GM06990 (cell line): ENCODE data around the gene EPHX1.
"Not testable (repeated sequence)": the region's sequence is repeated elsewhere in the genome, so short reads cannot be mapped to it uniquely, and the experiment has no call there.

ENCODE experiments used
- DNase-seq: peaks from one replicate; pipeline ENCODE4 v3.0.0-alpha.2; 2011; ENCODE audit not compliant: insufficient read length; ENCODE audit errors: extremely low read depth
- H3K27me3 ChIP-seq: replicated peaks from 2 replicates; pipeline ENCODE4 v1.6.0; 2011; ENCODE audit warnings: low read length; ENCODE audit not compliant: control insufficient read depth, insufficient read depth
- H3K36me3 ChIP-seq: 2 replicates; pipeline ENCODE4 v1.5.1; 2011; ENCODE audit warnings: low read length; ENCODE audit not compliant: control insufficient read depth, insufficient read depth
- H3K4me3 ChIP-seq: replicated peaks from 2 replicates; pipeline ENCODE4 v1.5.1; 2011; ENCODE audit warnings: low read depth, mild to moderate bottlenecking, control low read depth, low read length
- TF ChIP-seq, protein P1 (sequence below): IDR thresholded peaks from 2 replicates; pipeline ENCODE4 v1.5.1; 2011; ENCODE audit warnings: low read length, control low read depth, mild to moderate bottlenecking, inconsistent platforms; ENCODE audit not compliant: insufficient read depth, poor library complexity, severe bottlenecking

Gene EPHX1

DNA sequence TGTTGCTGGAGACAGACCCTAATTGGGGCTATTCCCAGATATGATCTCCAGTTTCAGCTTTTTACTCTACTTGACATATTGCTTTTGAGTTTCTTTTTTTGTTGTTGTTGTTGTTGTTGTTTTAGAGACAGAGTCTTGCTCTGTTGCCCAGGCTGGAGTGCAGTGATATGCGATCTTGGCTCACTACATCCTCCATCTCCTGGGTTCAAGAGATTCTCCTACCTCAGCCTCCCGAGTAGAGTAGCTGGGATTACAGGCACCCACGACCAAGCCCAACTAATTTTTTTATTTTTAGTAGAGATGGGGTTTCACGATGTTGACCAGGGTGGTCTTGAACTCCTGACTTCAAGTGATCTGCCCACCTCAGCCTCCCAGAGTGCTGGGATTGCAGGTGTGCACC lies 33.6 kb upstream of the EPHX1 start:
- Histone ChIP-seq H3K27me3 (no peaks in the 10 kb centered on the region), H3K4me3 (no peak overlapping the region), H3K36me3 (peaks cover 2% of the 10 kb centered on the region)
- TF ChIP-seq, protein P1, sequence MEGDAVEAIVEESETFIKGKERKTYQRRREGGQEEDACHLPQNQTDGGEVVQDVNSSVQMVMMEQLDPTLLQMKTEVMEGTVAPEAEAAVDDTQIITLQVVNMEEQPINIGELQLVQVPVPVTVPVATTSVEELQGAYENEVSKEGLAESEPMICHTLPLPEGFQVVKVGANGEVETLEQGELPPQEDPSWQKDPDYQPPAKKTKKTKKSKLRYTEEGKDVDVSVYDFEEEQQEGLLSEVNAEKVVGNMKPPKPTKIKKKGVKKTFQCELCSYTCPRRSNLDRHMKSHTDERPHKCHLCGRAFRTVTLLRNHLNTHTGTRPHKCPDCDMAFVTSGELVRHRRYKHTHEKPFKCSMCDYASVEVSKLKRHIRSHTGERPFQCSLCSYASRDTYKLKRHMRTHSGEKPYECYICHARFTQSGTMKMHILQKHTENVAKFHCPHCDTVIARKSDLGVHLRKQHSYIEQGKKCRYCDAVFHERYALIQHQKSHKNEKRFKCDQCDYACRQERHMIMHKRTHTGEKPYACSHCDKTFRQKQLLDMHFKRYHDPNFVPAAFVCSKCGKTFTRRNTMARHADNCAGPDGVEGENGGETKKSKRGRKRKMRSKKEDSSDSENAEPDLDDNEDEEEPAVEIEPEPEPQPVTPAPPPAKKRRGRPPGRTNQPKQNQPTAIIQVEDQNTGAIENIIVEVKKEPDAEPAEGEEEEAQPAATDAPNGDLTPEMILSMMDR = no peak
- no peak for DNase-seq

DNA sequence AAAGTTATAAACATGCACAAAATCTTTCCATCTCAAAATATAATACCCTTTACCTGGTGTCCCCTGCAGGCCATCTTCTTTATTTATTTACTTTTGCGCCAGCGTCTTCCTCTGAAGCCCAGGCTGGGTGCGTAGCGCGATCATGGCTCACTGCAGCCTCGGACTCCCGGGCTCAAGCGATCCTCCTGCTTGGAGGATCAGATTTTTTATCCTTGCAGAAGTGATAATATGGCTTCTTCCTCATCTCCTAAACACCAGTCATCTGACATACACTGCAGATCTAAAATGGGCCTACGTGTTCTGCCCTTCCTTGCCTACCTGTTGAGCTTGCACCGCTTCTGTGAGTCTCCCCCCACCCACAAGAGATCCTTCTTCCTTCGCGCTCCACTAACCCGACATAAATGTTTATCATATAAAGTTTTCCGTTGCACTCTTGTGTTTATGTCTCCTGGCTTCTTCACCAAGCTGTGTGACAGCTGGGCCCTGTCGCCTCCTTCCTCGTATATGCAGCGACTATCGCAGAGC lies 32.8 kb upstream of the EPHX1 start:
- Histone ChIP-seq H3K4me3 (peak overlapping the region; percentile 62), H3K36me3 (peaks cover 2% of the 10 kb centered on the region), H3K27me3 (no peaks in the 10 kb centered on the region)
- DNase-seq = no peak
- TF ChIP-seq, protein P1 = no peak

DNA sequence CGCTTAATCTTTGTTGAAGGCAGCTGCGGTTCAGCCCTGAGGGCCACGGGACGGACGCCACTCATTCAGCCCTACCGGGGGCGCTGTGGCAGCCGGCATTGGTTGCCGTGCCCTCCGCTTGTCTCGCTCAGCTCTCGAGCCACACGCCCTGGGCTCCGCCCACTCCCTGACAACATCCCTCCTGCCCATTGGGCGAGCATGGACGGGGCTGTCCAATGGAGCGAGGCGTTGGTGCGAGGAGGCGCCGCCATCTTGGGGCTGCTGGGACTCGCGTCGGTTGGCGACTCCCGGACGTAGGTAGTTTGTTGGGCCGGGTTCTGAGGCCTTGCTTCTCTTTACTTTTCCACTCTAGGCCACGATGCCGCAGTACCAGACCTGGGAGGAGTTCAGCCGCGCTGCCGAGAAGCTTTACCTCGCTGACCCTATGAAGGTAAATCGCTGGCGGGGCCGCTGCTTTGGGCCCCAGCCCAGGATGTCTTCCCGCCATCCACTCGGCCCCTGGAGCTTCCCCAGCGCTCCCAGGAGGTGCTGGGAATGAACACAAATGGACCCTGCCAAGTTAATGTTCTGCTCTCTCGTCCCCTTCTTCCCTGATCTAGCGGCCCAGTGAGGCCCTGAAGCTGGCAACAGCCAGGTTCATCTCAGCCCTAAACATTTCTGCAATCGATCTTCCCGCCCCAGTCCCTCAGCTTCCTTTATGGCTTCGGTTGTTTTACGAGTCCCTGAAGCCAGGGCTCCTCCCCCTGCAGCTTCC lies 32.2 kb upstream of the EPHX1 start, which contains the start of gene SRP9:
TSS of gene SRP9 (plus strand) at position 244 of the 754 bp plus-strand sequence. CDS start at position 359, 115 bp downstream.
- peak; percentile 98 for DNase-seq
- Histone ChIP-seq H3K4me3 (peak within 1 kb of the TSS; percentile 91), H3K36me3 (peaks cover 3% of the 10 kb centered on the region), H3K27me3 (no peaks in the 10 kb centered on the region)
- TF ChIP-seq, protein P1 = peak; percentile 94

DNA sequence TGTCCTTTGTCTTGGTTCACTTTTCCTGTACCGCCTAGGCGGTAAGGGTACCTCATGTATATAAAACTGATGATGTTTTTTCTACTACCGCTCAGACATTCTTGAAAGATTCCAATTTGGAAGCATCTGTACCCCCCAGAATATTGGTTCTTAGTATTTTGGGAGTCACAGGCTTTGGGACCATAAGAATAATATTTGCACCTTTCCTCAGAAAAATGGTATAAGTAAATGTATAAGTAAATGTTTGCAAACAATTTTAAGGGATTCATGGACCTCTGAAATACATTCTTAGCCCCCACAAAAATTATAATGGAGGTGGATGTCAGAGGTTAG lies 31.6 kb upstream of the EPHX1 start:
- no peaks in the 10 kb centered on the region for H3K27me3 ChIP-seq
- H3K36me3 ChIP-seq = peaks cover 4% of the 10 kb centered on the region
- H3K4me3 ChIP-seq = peak overlapping the region; percentile 91
- TF ChIP-seq, protein P1 = no peak
- DNase-seq = no peak

DNA sequence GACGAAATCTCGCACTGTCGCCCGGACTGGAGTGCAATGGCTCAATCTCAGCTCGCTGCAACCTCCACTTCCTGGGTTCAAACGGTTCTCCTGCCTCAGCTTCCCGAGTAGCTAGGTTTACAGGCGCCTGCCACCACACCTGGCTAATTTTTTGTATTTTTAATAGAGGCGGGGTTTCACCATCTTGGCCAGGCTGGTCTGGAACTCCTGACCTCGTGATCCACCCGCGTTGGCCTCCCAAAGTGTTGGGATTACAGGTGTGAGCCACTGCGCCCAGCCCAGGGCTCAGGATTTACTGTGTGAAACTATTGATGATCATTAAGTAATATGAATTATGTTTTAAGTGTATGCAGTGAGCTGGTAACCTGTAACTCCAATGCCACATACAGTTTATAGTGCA lies 30.8 kb upstream of the EPHX1 start:
- H3K27me3 ChIP-seq, H3K36me3 ChIP-seq, DNase-seq: not testable (repeated sequence)
- H3K4me3 ChIP-seq = peak overlapping the region; percentile 91

DNA sequence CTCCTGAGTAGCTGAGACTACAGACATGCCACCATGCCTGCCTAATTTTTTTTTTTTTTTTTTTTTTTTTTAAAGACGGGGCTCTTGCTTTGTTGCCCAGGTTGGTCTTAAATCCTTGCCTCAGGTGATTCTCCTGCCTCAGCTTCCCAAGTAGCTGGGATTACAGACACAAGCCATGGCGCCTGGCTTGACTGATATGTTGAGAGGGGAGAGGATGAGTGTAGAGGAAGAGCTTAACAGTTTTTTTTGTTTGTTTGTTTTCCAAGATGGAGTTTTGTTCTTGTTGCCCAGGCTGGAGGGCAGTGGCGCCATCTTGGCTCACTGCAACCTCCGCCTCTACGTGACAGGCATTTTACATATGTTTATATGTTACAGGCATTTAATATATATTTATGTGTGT lies 29.8 kb upstream of the EPHX1 start:
- TF ChIP-seq, protein P1 = no peak
- Histone ChIP-seq H3K36me3 (peaks cover 6% of the 10 kb centered on the region), H3K27me3 (no peaks in the 10 kb centered on the region), H3K4me3 (peak overlapping the region; percentile 9; the same call in 1 of the 2 replicates)
- DNase-seq = no peak
